Astrocyte (in vitro differentiated cells and primary cell): ENCODE results near the gene HYDIN. TPM values are rescaled to one million over a fixed set of nuclear protein-coding genes. Genes with fewer than 3 reads are reported as not detected.
"Not testable (repeated sequence)": the region's sequence is repeated elsewhere in the genome, so short reads cannot be mapped to it uniquely, and the experiment has no call there.

Source experiments
- DNase-seq: peaks from one replicate; pipeline ENCODE4 v3.0.0-alpha.2; 2010; ENCODE audit warnings: low read depth
- FAIRE-seq: peaks from 2 replicates; lab custom pipeline; 2011; peaks lifted over from hg19 to GRCh38; lab: Jason Lieb, UNC
- H2AFZ ChIP-seq: 2 replicates; pipeline ENCODE4 v1.6.0; 2012; ENCODE audit warnings: low read depth, low read length, inconsistent platforms
- H3K27ac ChIP-seq: 2 replicates; pipeline ENCODE4 v1.5.1; 2011; ENCODE audit warnings: low read depth, low read length, inconsistent platforms
- H3K27me3 ChIP-seq: 2 replicates; pipeline ENCODE4 v1.6.0; 2011; ENCODE audit warnings: low read length, inconsistent platforms; ENCODE audit not compliant: insufficient read depth
- H3K36me3 ChIP-seq: 2 replicates; pipeline ENCODE4 v1.5.1; 2011; ENCODE audit warnings: low read length, inconsistent platforms; ENCODE audit not compliant: insufficient read depth
- H3K4me1 ChIP-seq: 2 replicates; pipeline ENCODE4 v1.5.1; 2011; ENCODE audit warnings: low read length, inconsistent platforms; ENCODE audit not compliant: insufficient read depth
- H3K4me2 ChIP-seq: 2 replicates; pipeline ENCODE4 v1.6.0; 2012; ENCODE audit warnings: low read length, inconsistent platforms
- H3K4me3 ChIP-seq: 2 replicates; pipeline ENCODE4 v1.5.1; 2011; ENCODE audit warnings: low read depth, mild to moderate bottlenecking, low read length, inconsistent platforms; ENCODE audit not compliant: insufficient read depth
- H3K79me2 ChIP-seq: 2 replicates; pipeline ENCODE4 v1.6.0; 2012; ENCODE audit warnings: mild to moderate bottlenecking, low read length, inconsistent platforms; ENCODE audit not compliant: insufficient read depth
- H3K9ac ChIP-seq: 2 replicates; pipeline ENCODE4 v1.6.0; 2012; ENCODE audit warnings: mild to moderate bottlenecking, low read length, inconsistent platforms
- H3K9me3 ChIP-seq: 2 replicates; pipeline ENCODE4 v1.5.1; 2012; ENCODE audit warnings: low read depth, mild to moderate bottlenecking, low read length, inconsistent platforms; ENCODE audit not compliant: insufficient read depth
- H4K20me1 ChIP-seq: 2 replicates; pipeline ENCODE4 v1.6.0; 2012; ENCODE audit warnings: low read length, inconsistent platforms; ENCODE audit not compliant: insufficient read depth
- H3K27ac Mint-ChIP-seq: one replicate; pipeline ENCODE4 v1.8.0; 2021; ENCODE audit warnings: mild to moderate bottlenecking, mixed read lengths; ENCODE audit not compliant: unreplicated experiment
- H3K27me3 Mint-ChIP-seq: one replicate; pipeline ENCODE4 v1.8.0; 2021; ENCODE audit warnings: low read depth, mixed read lengths; ENCODE audit not compliant: unreplicated experiment
- H3K36me3 Mint-ChIP-seq: one replicate; pipeline ENCODE4 v1.8.0; 2021; ENCODE audit warnings: low read depth, mixed read lengths; ENCODE audit not compliant: unreplicated experiment
- H3K4me1 Mint-ChIP-seq: one replicate; pipeline ENCODE4 v1.8.0; 2021; ENCODE audit warnings: low read depth, mixed read lengths; ENCODE audit not compliant: unreplicated experiment
- H3K4me3 Mint-ChIP-seq: one replicate; pipeline ENCODE4 v1.8.0; 2021; ENCODE audit warnings: mild to moderate bottlenecking, moderate library complexity, mixed read lengths; ENCODE audit not compliant: unreplicated experiment
- H3K9me3 Mint-ChIP-seq: one replicate; pipeline ENCODE4 v1.8.0; 2021; ENCODE audit warnings: mild to moderate bottlenecking, mixed read lengths; ENCODE audit not compliant: unreplicated experiment
- total RNA-seq: library from RNA; stranded (reverse); gene quantifications from 2 replicates; pipeline ENCODE4 v1.2.1, GENCODE V29; 2021

Gene HYDIN
- total RNA-seq, 1 donor from 2014 or later, result 1.4 TPM

GRCh38 chr16:71157278-71157677 is 73.2 kb downstream of the HYDIN start:
- FAIRE-seq, H3K79me2 ChIP-seq: not testable (repeated sequence)

GRCh38 chr16:71153329-71153728 is 77.2 kb downstream of the HYDIN start:
- not testable (repeated sequence) for H3K4me3 Mint-ChIP-seq, H3K4me1 Mint-ChIP-seq, H3K36me3 Mint-ChIP-seq, H3K9ac ChIP-seq, H2AFZ ChIP-seq, FAIRE-seq, H3K9me3 ChIP-seq, H3K4me3 ChIP-seq, H3K9me3 Mint-ChIP-seq, H3K36me3 ChIP-seq, H3K27ac Mint-ChIP-seq, H3K4me2 ChIP-seq, H3K27ac ChIP-seq, H3K4me1 ChIP-seq, DNase-seq, H3K27me3 Mint-ChIP-seq, H3K27me3 ChIP-seq, H4K20me1 ChIP-seq, H3K79me2 ChIP-seq

More at GRCh38 chr16:71157278-71157677, 73.2 kb downstream of the HYDIN start:
- H3K4me1 ChIP-seq, H3K27ac Mint-ChIP-seq, H3K36me3 Mint-ChIP-seq, H3K4me3 Mint-ChIP-seq, H3K27me3 Mint-ChIP-seq, H4K20me1 ChIP-seq, H3K27ac ChIP-seq, H3K27me3 ChIP-seq, H3K9me3 Mint-ChIP-seq, H3K4me1 Mint-ChIP-seq, DNase-seq, H3K4me2 ChIP-seq, H3K36me3 ChIP-seq, H2AFZ ChIP-seq, H3K9ac ChIP-seq, H3K9me3 ChIP-seq, H3K4me3 ChIP-seq: not testable (repeated sequence)

GRCh38 chr16:71151654-71152053 is 78.9 kb downstream of the HYDIN start:
- H3K4me3 Mint-ChIP-seq, H2AFZ ChIP-seq, H3K4me1 Mint-ChIP-seq, H3K9me3 ChIP-seq, H3K4me3 ChIP-seq, H4K20me1 ChIP-seq, H3K36me3 ChIP-seq, H3K27me3 ChIP-seq, H3K36me3 Mint-ChIP-seq, H3K4me2 ChIP-seq, H3K79me2 ChIP-seq, H3K9ac ChIP-seq, FAIRE-seq, H3K27me3 Mint-ChIP-seq, DNase-seq, H3K4me1 ChIP-seq, H3K27ac ChIP-seq, H3K9me3 Mint-ChIP-seq, H3K27ac Mint-ChIP-seq: not testable (repeated sequence)

GRCh38 chr16:71143246-71143645 is 87.3 kb downstream of the HYDIN start:
- not testable (repeated sequence) for H3K4me1 ChIP-seq, H3K27me3 ChIP-seq, H3K27ac ChIP-seq, H3K27me3 Mint-ChIP-seq, H3K79me2 ChIP-seq, H3K9me3 ChIP-seq, H3K9ac ChIP-seq, DNase-seq, H3K4me3 Mint-ChIP-seq, FAIRE-seq, H3K4me3 ChIP-seq, H3K27ac Mint-ChIP-seq, H3K4me1 Mint-ChIP-seq, H3K36me3 Mint-ChIP-seq, H3K36me3 ChIP-seq, H4K20me1 ChIP-seq, H3K4me2 ChIP-seq, H3K9me3 Mint-ChIP-seq, H2AFZ ChIP-seq

GRCh38 chr16:71110565-71110964 is 120.0 kb downstream of the HYDIN start:
- H3K4me3 ChIP-seq, result not testable (repeated sequence)

GRCh38 chr16:71109656-71110208 is 120.8 kb downstream of the HYDIN start:
- not testable (repeated sequence) for FAIRE-seq, H3K9me3 Mint-ChIP-seq, H3K4me3 Mint-ChIP-seq, H3K36me3 Mint-ChIP-seq, H2AFZ ChIP-seq, H3K36me3 ChIP-seq, H3K4me2 ChIP-seq, H3K4me1 Mint-ChIP-seq, H3K27ac ChIP-seq, DNase-seq, H3K27me3 Mint-ChIP-seq, H3K4me3 ChIP-seq, H3K79me2 ChIP-seq, H4K20me1 ChIP-seq, H3K27ac Mint-ChIP-seq, H3K27me3 ChIP-seq, H3K9ac ChIP-seq, H3K4me1 ChIP-seq, H3K9me3 ChIP-seq

More at GRCh38 chr16:71110565-71110964, 120.0 kb downstream of the HYDIN start:
- H3K4me1 Mint-ChIP-seq, H3K9ac ChIP-seq, H3K4me2 ChIP-seq, H3K4me3 Mint-ChIP-seq, H2AFZ ChIP-seq, H4K20me1 ChIP-seq, H3K9me3 ChIP-seq, H3K36me3 ChIP-seq, H3K79me2 ChIP-seq, H3K27ac ChIP-seq, H3K27me3 Mint-ChIP-seq, H3K27ac Mint-ChIP-seq, FAIRE-seq, H3K36me3 Mint-ChIP-seq, H3K9me3 Mint-ChIP-seq, H3K27me3 ChIP-seq, H3K4me1 ChIP-seq, DNase-seq: not testable (repeated sequence)
